HCT116 (cell line): ENCODE results near the gene ETFA. TPM values are rescaled to one million over a fixed set of nuclear protein-coding genes. Genes with fewer than 3 reads are reported as not detected.
"Not testable (repeated sequence)": the region's sequence is repeated elsewhere in the genome, so short reads cannot be mapped to it uniquely, and the experiment has no call there.

Experiments used
- ATAC-seq: fragments of 200-7000 bp; cut with Tn5 transposase; 2 replicates; pipeline ENCODE4 v1.9.1; 2020; ENCODE audit warnings: mild to moderate bottlenecking, moderate library complexity
- BruUV-seq: library from RNA; stranded (reverse); fragments of 400-500 nt; replicated peaks from 2 replicates; lab custom pipeline; 2021; lab: Mats Ljungman, UMichigan
- CTCF ChIA-PET: fragments of 300-600 bp; sonication (Branson Sonifier 250); formaldehyde crosslinking; loops from one replicate; lab custom pipeline; 2021; ENCODE audit warnings: antibody characterized with exemption; lab: Charles Lee
- POLR2A ChIA-PET: fragments of 300-600, 350-600 bp; sonication (Branson Sonifier 250); formaldehyde crosslinking; loops from one replicate; lab custom pipeline; 2021; ENCODE audit warnings: antibody characterized with exemption; lab: Charles Lee
- RAD21 ChIA-PET, 2 experiments: fragments of 300-600 bp; sonication (Branson Sonifier 250); formaldehyde crosslinking; loops; one replicate each; lab custom pipeline; 2023; ENCODE audit warnings: low total read pairs in 2 of 2; ENCODE audit not compliant: uncharacterized antibody in 2 of 2, unreplicated experiment in 2 of 2, low non-redundant PET in 1 of 2; lab: Charles Lee
- DNase-seq: peaks from one replicate; pipeline ENCODE4 v3.0.0-alpha.2; 2010; ENCODE audit warnings: low read depth, low spot score
- H2AFZ ChIP-seq: fragments of 200-600 bp; shearing (Covaris generic), sonication (generic); 2 replicates; pipeline ENCODE4 v1.6.1; 2017; ENCODE audit warnings: low read depth, mixed run types, mixed read lengths, antibody characterized with exemption, low read length; ENCODE audit not compliant: poor library complexity, severe bottlenecking
- H3K27ac ChIP-seq: 2 replicates; pipeline ENCODE4 v1.5.1; 2012; ENCODE audit warnings: low read depth, low read length
- H3K27me3 ChIP-seq: fragments of 200-600 bp; sonication (generic); 2 replicates; pipeline ENCODE4 v1.6.1; 2016; ENCODE audit warnings: mixed run types, low read length, mixed read lengths; ENCODE audit not compliant: insufficient read depth
- H3K36me3 ChIP-seq, 2 experiments: fragments of 200-500 bp in 1 of 2; fragments of 200-600 bp in 1 of 2; sonication (Bioruptor generic) in 1 of 2; sonication (generic) in 1 of 2; 2 replicates each; pipeline versions ENCODE4 v1.5.1 to v1.6.1; 2014 to 2016; ENCODE audit warnings: low read length in 2 of 2, inconsistent platforms in 1 of 2, mixed read lengths in 1 of 2, mixed run types in 1 of 2; ENCODE audit not compliant: insufficient read depth in 2 of 2, control insufficient read depth in 1 of 2
- H3K4me1 ChIP-seq, 2 experiments: fragments of 200-600 bp in 1 of 2; sonication (generic) in 1 of 2; 2 replicates each; pipeline versions ENCODE4 v1.5.1 to v1.6.1; 2012 to 2017; ENCODE audit warnings: low read length in 2 of 2, inconsistent platforms in 1 of 2, mild to moderate bottlenecking in 1 of 2, mixed read lengths in 1 of 2, mixed run types in 1 of 2, moderate library complexity in 1 of 2; ENCODE audit not compliant: insufficient read depth in 2 of 2, control insufficient read depth in 1 of 2
- H3K4me2 ChIP-seq: fragments of 200-600 bp; sonication (generic); 2 replicates; pipeline ENCODE4 v1.6.1; 2017; ENCODE audit warnings: mixed run types, low read length, mixed read lengths
- H3K4me3 ChIP-seq, 2 experiments: fragments of 200-600 bp in 1 of 2; sonication (generic) in 1 of 2; replicated peaks in 1 of 2; 2 replicates each; pipeline ENCODE4 v1.5.1; 2011 to 2016; ENCODE audit warnings: low read length in 2 of 2, control low read depth in 1 of 2, low read depth in 1 of 2, mild to moderate bottlenecking in 1 of 2, mixed read lengths in 1 of 2, mixed run types in 1 of 2
- H3K79me2 ChIP-seq: fragments of 200-600 bp; sonication (generic); 2 replicates; pipeline ENCODE4 v1.6.1; 2017; ENCODE audit warnings: mild to moderate bottlenecking, mixed run types, low read length, moderate library complexity, mixed read lengths; ENCODE audit not compliant: insufficient read depth
- H3K9ac ChIP-seq: fragments of 200-600 bp; sonication (generic); 2 replicates; pipeline ENCODE4 v1.6.1; 2016; ENCODE audit warnings: low read length, mixed read lengths
- H3K9me2 ChIP-seq: fragments of 200-600 bp; sonication (generic), shearing (Covaris generic); 2 replicates; pipeline ENCODE4 v1.6.1; 2017; ENCODE audit warnings: mixed run types, mild to moderate bottlenecking, moderate library complexity; ENCODE audit not compliant: insufficient read depth
- H3K9me3 ChIP-seq, 2 experiments: fragments of 200-500 bp in 1 of 2; fragments of 200-600 bp in 1 of 2; sonication (Bioruptor generic) in 1 of 2; sonication (generic) in 1 of 2; 2 replicates each; pipeline ENCODE4 v1.6.1; 2014 to 2017; ENCODE audit warnings: low read length in 2 of 2, mixed read lengths in 2 of 2, inconsistent platforms in 1 of 2, low read depth in 1 of 2, mild to moderate bottlenecking in 1 of 2, mixed run types in 1 of 2, moderate library complexity in 1 of 2; ENCODE audit not compliant: control insufficient read depth in 1 of 2, insufficient read depth in 1 of 2
- H4K20me1 ChIP-seq: fragments of 200-600 bp; sonication (generic), shearing (Covaris generic); 2 replicates; pipeline ENCODE4 v1.6.1; 2017; ENCODE audit warnings: mixed run types, mild to moderate bottlenecking, moderate library complexity; ENCODE audit not compliant: insufficient read depth
- CEBPB ChIP-seq: IDR thresholded peaks from 2 replicates; pipeline ENCODE4 v1.6.1; 2012; ENCODE audit warnings: low read depth
- CTCF ChIP-seq, 3 experiments: fragments of 200-600 bp in 1 of 3; sonication (generic) in 1 of 3; IDR thresholded peaks in 2 of 3; conservative IDR thresholded peaks in 1 of 3; 2 replicates each; pipeline ENCODE4 v1.5.1; 2012 to 2017; ENCODE audit warnings: low read depth in 2 of 3, low read length in 2 of 3, antibody characterized with exemption in 1 of 3, borderline replicate concordance in 1 of 3, control low read depth in 1 of 3, mild to moderate bottlenecking in 1 of 3, mixed read lengths in 1 of 3, mixed run types in 1 of 3, moderate library complexity in 1 of 3; ENCODE audit not compliant: insufficient read depth in 1 of 3
- EZH2 ChIP-seq: fragments of 200-600 bp; sonication (generic); IDR thresholded peaks from 2 replicates; pipeline ENCODE4 v1.6.1; 2017; ENCODE audit warnings: antibody characterized with exemption, mixed run types
- SRF ChIP-seq: IDR thresholded peaks from 2 replicates; pipeline ENCODE4 v1.6.1; 2012; ENCODE audit warnings: low read depth
- YY1 ChIP-seq: IDR thresholded peaks from 2 replicates; pipeline ENCODE4 v1.6.1; 2011; ENCODE audit warnings: low read length, low read depth, moderate library complexity, mild to moderate bottlenecking; ENCODE audit not compliant: insufficient replicate concordance; ENCODE audit errors: extremely low read depth
- ZBTB33 ChIP-seq: IDR thresholded peaks from 2 replicates; pipeline ENCODE4 v1.6.1; 2011; ENCODE audit warnings: mild to moderate bottlenecking, low read length, moderate library complexity; ENCODE audit not compliant: insufficient replicate concordance; ENCODE audit errors: extremely low read depth
- intact Hi-C: fragments of 100-400 bp; cut with micrococcal nuclease; formaldehyde crosslinking; loops from 2 replicates; pipeline ENCODE4 v1.10.0; 2022
- total RNA-seq: library from RNA; stranded (reverse); gene quantifications from one replicate; pipeline ENCODE4 v1.2.1, GENCODE V29; 2021; ENCODE audit not compliant: unreplicated experiment

ETFA gene
- total RNA-seq, 1 experiment from 2014 or later: 144 TPM

- ATAC-seq, H3K36me3 ChIP-seq, intact Hi-C loops, DNase-seq, H3K9ac ChIP-seq, BruUV-seq, H2AFZ ChIP-seq, H3K9me2 ChIP-seq, H3K4me3 ChIP-seq, H3K27me3 ChIP-seq, RAD21 ChIA-PET, H4K20me1 ChIP-seq, H3K9me3 ChIP-seq, H3K27ac ChIP-seq: not testable (repeated sequence)
- Histone ChIP-seq H3K4me1 (peaks cover 15 to 33% of the 10 kb centered on the region in 2 experiments), H3K79me2 (peaks cover 30% of the 10 kb centered on the region), H3K4me2 (peak overlapping the region; percentile 21; the same call in 1 of the 2 replicates)
- CTCF ChIA-PET: interaction anchor here (0.9 to 1.4 kb wide), 4 partner anchors 14 to 23 kb away, joined by 3 to 6 read pairs (median 3); no protein-coding TSS in a partner anchor
- POLR2A ChIA-PET: interaction anchor here (0.9 to 1.2 kb wide), 2 partner anchors 21 to 23 kb away, joined by 3 read pairs; partner anchors contain the start of gene ISL2
These were observed 1.9 kb upstream of the ETFA start for GRCh38 chr15:76313175-76313567.

GRCh38 chr15:76312540-76313174, 1.4 kb upstream of the ETFA start:
- BruUV-seq: TSS peak; percentile 46
- 0 out of 2 replicates have a peak, but pooled peaks cover 3% of the 10 kb centered on the region for H4K20me1 ChIP-seq
- ATAC-seq (no peak), DNase-seq (no peak)
- POLR2A ChIA-PET: interaction anchor here (0.9 kb wide), 1 partner anchor 21 kb away, joined by 3 read pairs; no protein-coding TSS in a partner anchor
- RAD21 ChIA-PET: no interaction called here
- H2AFZ ChIP-seq: no peak overlapping the region
- H3K4me3 ChIP-seq: no peak overlapping the region
- H3K79me2 ChIP-seq: peaks cover 36% of the 10 kb centered on the region
- no peak overlapping the region for H3K27ac ChIP-seq
- no peak for TF ChIP-seq ZBTB33
- no peak for TF ChIP-seq CTCF (IDR thresholded peaks at IDR 0.05 in 2 of 3, conservative IDR thresholded peaks at IDR 0.05 in 1 of 3; ENCODE audit: borderline replicate concordance in 1 of 3, insufficient read depth in 1 of 3, low read depth in 2 of 3, low read length in 2 of 3)
- TF ChIP-seq SRF: no peak
- no peak for TF ChIP-seq CEBPB
- no peak for TF ChIP-seq EZH2
- TF ChIP-seq YY1: no peak
- no peaks in the 10 kb centered on the region for H3K9me2 ChIP-seq
- CTCF ChIA-PET: interaction anchor here (0.9 to 1.4 kb wide), 4 partner anchors 14 to 23 kb away, joined by 3 to 6 read pairs (median 3); no protein-coding TSS in a partner anchor
- H3K4me2 ChIP-seq: peak overlapping the region; percentile 21; the same call in 1 of the 2 replicates
- peaks cover 15 to 33% of the 10 kb centered on the region in 2 experiments for H3K4me1 ChIP-seq
- intact Hi-C loops: no loop called here
- H3K9ac ChIP-seq: no peak overlapping the region
- no peaks in the 10 kb centered on the region for H3K27me3 ChIP-seq
- H3K9me3 ChIP-seq: no peaks in the 10 kb centered on the region
- no peaks in the 10 kb centered on the region for H3K36me3 ChIP-seq
